IMR-90 (cell line): ENCODE measurements around the gene FAM89B. TPM values are rescaled to one million over a fixed set of nuclear protein-coding genes. Genes with fewer than 3 reads are reported as not detected.
A peak's percentile ranks its signal among the peaks of the same experiment; 100 is the strongest.

Experiments used
- ATAC-seq: fragments of 200-7000 bp; cut with Tn5 transposase; 2 replicates; pipeline ENCODE4 v1.9.1; 2020; ENCODE audit warnings: low read depth, mild to moderate bottlenecking, moderate library complexity
- BruUV-seq: library from RNA; stranded (reverse); fragments of 400-500 nt; replicated peaks from 2 replicates; lab custom pipeline; 2021; lab: Mats Ljungman, UMichigan
- CTCF ChIA-PET: fragments of 300-600 bp; formaldehyde crosslinking; extraction: SDS; loops from one replicate; lab custom pipeline; 2021; ENCODE audit warnings: antibody characterized with exemption; lab: Yijun Ruan, JAX
- POLR2A ChIA-PET: fragments of 300-600 bp; sonication (Branson Sonifier 250); formaldehyde crosslinking; loops from one replicate; lab custom pipeline; 2022; ENCODE audit warnings: antibody characterized with exemption; ENCODE audit not compliant: unreplicated experiment; lab: Charles Lee
- DNase-seq: peaks from one replicate; pipeline ENCODE4 v3.0.0; 2013
- H2AFZ ChIP-seq: replicated peaks from 2 replicates; pipeline ENCODE3; 2013; ENCODE audit warnings: low read length, mild to moderate bottlenecking; ENCODE audit not compliant: poor library complexity
- H2AK5ac ChIP-seq: 2 replicates; pipeline ENCODE4 v1.6.1; 2013; ENCODE audit warnings: low read depth, low read length, inconsistent platforms
- H2AK9ac ChIP-seq: replicated peaks from 2 replicates; pipeline ENCODE3; 2013; ENCODE audit warnings: mild to moderate bottlenecking, low read depth, low read length, moderate library complexity; ENCODE audit not compliant: poor library complexity
- H2BK120ac ChIP-seq: 2 replicates; pipeline ENCODE4 v1.6.1; 2013; ENCODE audit warnings: low read depth, low read length, inconsistent platforms
- H2BK15ac ChIP-seq: 3 replicates; pipeline ENCODE4 v1.6.1; 2013; ENCODE audit warnings: low read depth, low read length, inconsistent platforms
- H2BK20ac ChIP-seq: 2 replicates; pipeline ENCODE4 v1.6.1; 2013; ENCODE audit warnings: low read depth, mild to moderate bottlenecking, inconsistent platforms, low read length, moderate library complexity
- H2BK5ac ChIP-seq: 2 replicates; pipeline ENCODE4 v1.6.1; 2013; ENCODE audit warnings: mild to moderate bottlenecking, low read depth, low read length, inconsistent platforms; ENCODE audit not compliant: poor library complexity, severe bottlenecking
- H3K14ac ChIP-seq: replicated peaks from 2 replicates; pipeline ENCODE4 v1.6.1; 2013; ENCODE audit warnings: low read depth, low read length, inconsistent platforms
- H3K18ac ChIP-seq: 2 replicates; pipeline ENCODE4 v1.6.1; 2013; ENCODE audit warnings: low read depth, low read length, control low read depth
- H3K23ac ChIP-seq: 2 replicates; pipeline ENCODE4 v1.6.1; 2013; ENCODE audit warnings: low read depth, low read length, inconsistent platforms
- H3K27ac ChIP-seq: 2 replicates; pipeline ENCODE4 v1.5.1; 2013; ENCODE audit warnings: mild to moderate bottlenecking, control low read depth, low read length; ENCODE audit not compliant: insufficient read depth
- H3K27me3 ChIP-seq: 2 replicates; pipeline ENCODE4 v1.6.1; 2013; ENCODE audit warnings: low read length; ENCODE audit not compliant: control insufficient read depth, insufficient read depth
- H3K36me3 ChIP-seq: 2 replicates; pipeline ENCODE4 v1.6.1; 2013; ENCODE audit warnings: low read length, mixed read lengths; ENCODE audit not compliant: control insufficient read depth, insufficient read depth
- H3K4ac ChIP-seq: 2 replicates; pipeline ENCODE4 v1.6.1; 2013; ENCODE audit warnings: low read depth, low read length, inconsistent platforms
- H3K4me1 ChIP-seq: 2 replicates; pipeline ENCODE4 v1.6.1; 2013; ENCODE audit warnings: low read length, mixed read lengths; ENCODE audit not compliant: control insufficient read depth, insufficient read depth
- H3K4me2 ChIP-seq: 2 replicates; pipeline ENCODE4 v1.6.1; 2013; ENCODE audit warnings: low read depth, mild to moderate bottlenecking, control low read depth, low read length, moderate library complexity
- H3K4me3 ChIP-seq: 2 replicates; pipeline ENCODE4 v1.5.1; 2013; ENCODE audit warnings: low read depth, mild to moderate bottlenecking, control low read depth, low read length, moderate library complexity; ENCODE audit not compliant: insufficient read depth
- H3K56ac ChIP-seq: 2 replicates; pipeline ENCODE4 v1.6.1; 2013; ENCODE audit warnings: low read length, inconsistent platforms; ENCODE audit not compliant: insufficient read depth; ENCODE audit errors: extremely low read depth
- H3K79me1 ChIP-seq, 2 experiments: 2 replicates each; pipeline ENCODE4 v1.6.1; 2013; ENCODE audit warnings: low read length in 2 of 2, inconsistent platforms in 1 of 2, low read depth in 1 of 2
- H3K9ac ChIP-seq: 2 replicates; pipeline ENCODE4 v1.6.1; 2013; ENCODE audit warnings: low read depth, low read length, control low read depth
- H3K9me1 ChIP-seq: 2 replicates; pipeline ENCODE4 v1.6.1; 2013; ENCODE audit warnings: low read length, inconsistent platforms; ENCODE audit not compliant: insufficient read depth
- H3K9me3 ChIP-seq: 2 replicates; pipeline ENCODE4 v1.6.1; 2013; ENCODE audit warnings: low read length; ENCODE audit not compliant: control insufficient read depth, insufficient read depth
- H4K20me1 ChIP-seq: 2 replicates; pipeline ENCODE4 v1.6.1; 2013; ENCODE audit warnings: low read length, inconsistent platforms; ENCODE audit not compliant: insufficient read depth
- H4K5ac ChIP-seq: 2 replicates; pipeline ENCODE4 v1.6.1; 2013; ENCODE audit warnings: mild to moderate bottlenecking, low read depth, low read length, control low read depth
- H4K8ac ChIP-seq, 2 experiments: 2 replicates each; pipeline ENCODE4 v1.6.1; 2013; ENCODE audit warnings: low read depth in 2 of 2, low read length in 2 of 2, control low read depth in 1 of 2, inconsistent platforms in 1 of 2
- H4K91ac ChIP-seq: 2 replicates; pipeline ENCODE4 v1.6.1; 2013; ENCODE audit warnings: low read depth, low read length, inconsistent platforms; ENCODE audit not compliant: insufficient read depth
- CHD1 ChIP-seq: IDR thresholded peaks from 2 replicates; pipeline ENCODE4 v1.6.1; 2012; ENCODE audit warnings: low read depth, low read length, improper control_type of control experiment
- MAFK ChIP-seq: IDR thresholded peaks from 2 replicates; pipeline ENCODE4 v1.6.1; 2012; ENCODE audit warnings: low read depth, low read length, improper control_type of control experiment
- MAZ ChIP-seq: IDR thresholded peaks from 2 replicates; pipeline ENCODE4 v1.6.1; 2012; ENCODE audit warnings: low read depth, mild to moderate bottlenecking, low read length, improper control_type of control experiment, moderate library complexity, borderline replicate concordance
- POLR2A ChIP-seq: IDR thresholded peaks from 2 replicates; pipeline ENCODE4 v1.6.1; 2012; ENCODE audit warnings: mild to moderate bottlenecking, low read depth, low read length
- RAD21 ChIP-seq: IDR thresholded peaks from 2 replicates; pipeline ENCODE4 v1.6.1; 2012; ENCODE audit warnings: low read length, improper control_type of control experiment
- SMC3 ChIP-seq: fragments of 150-350 bp; IDR thresholded peaks from 2 replicates; pipeline ENCODE4 v1.6.1; 2016; ENCODE audit warnings: low read depth, mild to moderate bottlenecking, antibody characterized with exemption, low read length, moderate library complexity
- USF2 ChIP-seq: fragments of 150-350 bp; IDR thresholded peaks from 2 replicates; pipeline ENCODE4 v1.6.1; 2017; ENCODE audit warnings: mild to moderate bottlenecking, antibody characterized with exemption, low read length, low read depth
- WGBS, 2 experiments: methylation state at CpG; one replicate each; pipeline versions ENCODE4 v1.1.5 to v1.1.7; 2013; ENCODE audit warnings: missing lambda C conversion rate in 2 of 2; ENCODE audit not compliant: insufficient read length in 1 of 2; ENCODE audit errors: extremely low coverage in 2 of 2; 5-methylcytosine and 5-hydroxymethylcytosine counted together
- dilution Hi-C: fragments of 300-500 bp; cut with HindIII; formaldehyde crosslinking; loops from one replicate; pipeline ENCODE4 v1.14.3; 2018; ENCODE audit warnings: low sequenced_read_pairs; ENCODE audit not compliant: unreplicated experiment
- in situ Hi-C: fragments of 300-500 bp; cut with MboI; formaldehyde crosslinking; loops from 3 replicates; pipeline ENCODE4 v1.14.3; 2019; ENCODE audit warnings: low sequenced_read_pairs, inconsistent platforms, mixed read lengths
- intact Hi-C: fragments of 100-400 bp; cut with micrococcal nuclease; formaldehyde crosslinking; loops from 2 replicates; pipeline ENCODE4 v1.10.0; 2022
- polyA plus RNA-seq, 3 experiments: library from polyadenylated mRNA; depleted of rRNA; stranded (reverse); fragments of >200 nt; gene quantifications; 2 replicates each; pipeline ENCODE4 v1.2.3, GENCODE V29; 2012; ENCODE audit warnings: low replicate concordance in 1 of 3
- total RNA-seq: library from RNA; depleted of rRNA; stranded (reverse); fragments of >200 nt; gene quantifications from 2 replicates; pipeline ENCODE4 v1.2.3, GENCODE V29; 2012

FAM89B gene
- total and polyA plus RNA-seq, 2 of the 4 experiments (the other 2 are of a cell fraction) = 12.0 to 65.5 TPM

DNA sequence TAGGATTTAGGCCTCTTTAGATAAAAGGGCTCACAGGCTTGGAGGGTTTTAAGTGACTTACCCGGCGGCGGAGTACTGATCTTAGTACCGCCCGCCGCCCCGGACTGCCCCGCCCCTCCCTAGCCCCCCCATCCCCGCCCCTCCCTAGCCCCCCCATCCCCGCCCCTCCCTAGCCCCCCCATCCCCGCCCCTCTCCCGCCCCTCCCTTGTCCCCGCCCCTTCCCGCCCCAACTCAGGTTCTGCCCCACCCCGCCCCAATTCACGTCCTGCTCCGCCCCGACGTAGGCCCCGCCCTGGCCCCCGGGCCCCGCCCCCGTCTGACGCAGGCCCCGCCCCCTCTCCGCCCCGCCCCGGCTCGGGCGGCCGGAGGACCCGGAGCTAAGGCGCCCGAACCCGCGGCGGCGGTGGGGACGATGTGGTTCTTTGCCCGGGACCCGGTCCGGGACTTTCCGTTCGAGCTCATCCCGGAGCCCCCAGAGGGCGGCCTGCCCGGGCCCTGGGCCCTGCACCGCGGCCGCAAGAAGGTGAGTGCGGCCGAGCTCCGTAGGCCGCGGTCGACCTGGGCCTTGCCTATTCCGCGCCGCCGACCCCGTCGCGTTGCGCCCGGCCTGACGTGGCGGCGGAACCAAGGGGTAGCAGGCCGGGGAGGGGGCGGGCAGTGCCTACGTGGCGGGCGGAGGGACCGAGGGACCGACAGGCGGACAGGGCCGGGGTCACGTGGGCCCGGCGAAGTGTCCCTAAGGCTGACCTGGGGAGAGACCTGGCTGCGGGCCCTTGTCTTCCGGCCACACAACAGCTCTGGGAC is 47.4 kb upstream of the FAM89B start, which contains the start of gene SCYL1:
Gene SCYL1, plus strand, starts transcription at position 343 of the 805 bp plus-strand sequence. Its CDS starts 71 bp downstream, at position 414.
- peak within 1 kb of the TSS; percentile 88 for H3K4me3 ChIP-seq
- H3K56ac ChIP-seq = peak within 1 kb of the TSS; percentile 58
- H4K5ac ChIP-seq = peak within 1 kb of the TSS; percentile 30; the same call in 1 of the 2 replicates
- dilution Hi-C loops = no loop called here
- H3K23ac ChIP-seq = peak within 1 kb of the TSS; percentile 90
- H3K14ac ChIP-seq = peak within 1 kb of the TSS; percentile 91
- peak within 1 kb of the TSS; percentile 74 to 79; a peak in 3 of 4 replicates for H4K8ac ChIP-seq
- peak within 1 kb of the TSS; percentile 92 for H2AFZ ChIP-seq
- WGBS, 2 experiments = 0% methylated on average over 35 of the region's 82 CpGs; no CpG with 5 or more reads in 1 of the 2 experiments
- H2BK15ac ChIP-seq = peak within 1 kb of the TSS; percentile 42; the same call in 1 of the 3 replicates
- H3K9ac ChIP-seq = peak within 1 kb of the TSS; percentile 98
- H3K4me2 ChIP-seq = peak within 1 kb of the TSS; percentile 97
- peak within 1 kb of the TSS; percentile 95 for H2AK5ac ChIP-seq
- peak within 1 kb of the TSS; percentile 35; the same call in 1 of the 2 replicates for H2BK120ac ChIP-seq
- intact Hi-C loops = no loop called here
- H3K9me3 ChIP-seq = no peaks in the 10 kb centered on the region
- in situ Hi-C loops = no loop called here
- H3K36me3 ChIP-seq = peaks cover 28% of the 10 kb centered on the region
- no peak within 1 kb of the TSS; the same call in 1 of the 2 replicates for H2BK20ac ChIP-seq
- no peaks in the 10 kb centered on the region for H3K27me3 ChIP-seq
- peak; percentile 97 for ATAC-seq
- H4K91ac ChIP-seq = peak within 1 kb of the TSS; percentile 43
- TF ChIP-seq CHD1 (peak; percentile 93; the same call in 1 of the 2 replicates), USF2 (peak; percentile 86), MAZ (peak; percentile 38; the same call in 1 of the 2 replicates), RAD21 (no peak), MAFK (no peak), POLR2A (peak; percentile 90), SMC3 (no peak)
- peak; percentile 79 for DNase-seq
- H3K27ac ChIP-seq = peak within 1 kb of the TSS; percentile 87
- peak within 1 kb of the TSS; percentile 79 for H2BK5ac ChIP-seq
- ChIA-PET POLR2A (interaction anchor here (0.6 to 1.8 kb wide), 4 partner anchors 17 to 327 kb away, joined by 3 to 9 read pairs (median 7); partner anchors contain the start of gene MALAT1), CTCF (interaction anchor here (1.0 kb wide), 1 partner anchor 16 kb away, joined by 3 read pairs; no protein-coding TSS in a partner anchor)
- peaks cover 21 to 50% of the 10 kb centered on the region in 2 experiments for H3K79me1 ChIP-seq
- H3K18ac ChIP-seq = peak within 1 kb of the TSS; percentile 79
- peaks cover 32% of the 10 kb centered on the region; the same call in 1 of the 2 replicates for H4K20me1 ChIP-seq
- no TSS peak for BruUV-seq
- H3K9me1 ChIP-seq = peaks cover 6% of the 10 kb centered on the region; the same call in 1 of the 2 replicates
- peaks cover 12% of the 10 kb centered on the region for H3K4me1 ChIP-seq
- H3K4ac ChIP-seq = peak within 1 kb of the TSS; percentile 85
- H2AK9ac ChIP-seq = peak within 1 kb of the TSS; percentile 95
